PFSK-1 (cell line): Measurements from ENCODE around the gene MYO1E.

Experiments used
- FOXP2 ChIP-seq: optimal IDR thresholded peaks from 2 replicates; pipeline ENCODE3; 2011; ENCODE audit warnings: borderline replicate concordance, control low read depth, inconsistent platforms; ENCODE audit not compliant: insufficient read depth; ENCODE audit errors: extremely low read length, extremely low read depth
- POLR2AphosphoS5 ChIP-seq: IDR thresholded peaks from 2 replicates; pipeline ENCODE4 v1.6.1; 2012; ENCODE audit warnings: low read depth, mild to moderate bottlenecking, control low read depth, low read length, moderate library complexity
- SIN3A ChIP-seq: IDR thresholded peaks from 2 replicates; pipeline ENCODE4 v1.6.1; 2012; ENCODE audit warnings: mild to moderate bottlenecking, low read length, moderate library complexity, borderline replicate concordance; ENCODE audit not compliant: insufficient read depth
- TAF1 ChIP-seq: IDR thresholded peaks from 2 replicates; pipeline ENCODE4 v1.6.1; 2012; ENCODE audit warnings: low read length, control low read depth, borderline replicate concordance; ENCODE audit not compliant: insufficient read depth
- TF ChIP-seq, protein P1 (sequence below), 2 experiments: IDR thresholded peaks; 2 replicates each; pipeline versions ENCODE4 v1.6.1 to v1.8.0; 2011 to 2012; ENCODE audit warnings: low read depth in 2 of 2, low read length in 2 of 2, control low read depth in 1 of 2, inconsistent platforms in 1 of 2, mild to moderate bottlenecking in 1 of 2, moderate library complexity in 1 of 2; ENCODE audit not compliant: insufficient read depth in 1 of 2

Gene MYO1E

DNA sequence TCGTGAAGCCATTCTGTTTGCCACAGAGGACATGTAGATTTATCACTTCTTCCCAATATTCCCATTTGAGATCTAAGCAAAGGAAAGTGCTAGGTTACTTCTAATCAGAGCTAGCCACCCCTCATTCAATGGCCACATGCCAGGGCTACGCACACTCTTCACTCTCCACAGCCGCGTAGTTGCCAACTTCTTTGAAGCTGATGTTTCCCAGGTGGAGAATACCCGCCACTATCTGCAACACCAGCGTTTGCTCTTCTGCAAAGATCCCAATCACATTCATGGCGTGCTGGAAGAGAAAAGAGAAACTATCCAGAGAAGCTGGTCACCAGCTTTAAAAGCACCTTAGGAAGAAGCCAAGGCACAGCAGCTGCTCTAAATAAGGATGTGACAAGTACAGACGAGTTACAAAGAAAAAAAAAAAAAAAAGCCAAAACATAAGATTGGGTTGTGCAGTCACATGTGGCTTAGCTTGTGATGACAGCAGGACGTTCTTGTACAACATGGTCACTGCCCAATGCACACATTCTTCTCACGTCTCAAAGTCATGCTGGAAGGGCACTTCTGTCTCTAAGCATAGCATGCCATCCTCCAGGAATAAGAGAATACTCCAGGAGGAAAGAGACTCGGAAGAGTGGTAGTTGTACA, 149.6 kb downstream of the MYO1E start:
- TF ChIP-seq SIN3A (no peak), TAF1 (no peak), FOXP2 (no peak), POLR2AphosphoS5 (no peak)
- TF ChIP-seq, protein P1, sequence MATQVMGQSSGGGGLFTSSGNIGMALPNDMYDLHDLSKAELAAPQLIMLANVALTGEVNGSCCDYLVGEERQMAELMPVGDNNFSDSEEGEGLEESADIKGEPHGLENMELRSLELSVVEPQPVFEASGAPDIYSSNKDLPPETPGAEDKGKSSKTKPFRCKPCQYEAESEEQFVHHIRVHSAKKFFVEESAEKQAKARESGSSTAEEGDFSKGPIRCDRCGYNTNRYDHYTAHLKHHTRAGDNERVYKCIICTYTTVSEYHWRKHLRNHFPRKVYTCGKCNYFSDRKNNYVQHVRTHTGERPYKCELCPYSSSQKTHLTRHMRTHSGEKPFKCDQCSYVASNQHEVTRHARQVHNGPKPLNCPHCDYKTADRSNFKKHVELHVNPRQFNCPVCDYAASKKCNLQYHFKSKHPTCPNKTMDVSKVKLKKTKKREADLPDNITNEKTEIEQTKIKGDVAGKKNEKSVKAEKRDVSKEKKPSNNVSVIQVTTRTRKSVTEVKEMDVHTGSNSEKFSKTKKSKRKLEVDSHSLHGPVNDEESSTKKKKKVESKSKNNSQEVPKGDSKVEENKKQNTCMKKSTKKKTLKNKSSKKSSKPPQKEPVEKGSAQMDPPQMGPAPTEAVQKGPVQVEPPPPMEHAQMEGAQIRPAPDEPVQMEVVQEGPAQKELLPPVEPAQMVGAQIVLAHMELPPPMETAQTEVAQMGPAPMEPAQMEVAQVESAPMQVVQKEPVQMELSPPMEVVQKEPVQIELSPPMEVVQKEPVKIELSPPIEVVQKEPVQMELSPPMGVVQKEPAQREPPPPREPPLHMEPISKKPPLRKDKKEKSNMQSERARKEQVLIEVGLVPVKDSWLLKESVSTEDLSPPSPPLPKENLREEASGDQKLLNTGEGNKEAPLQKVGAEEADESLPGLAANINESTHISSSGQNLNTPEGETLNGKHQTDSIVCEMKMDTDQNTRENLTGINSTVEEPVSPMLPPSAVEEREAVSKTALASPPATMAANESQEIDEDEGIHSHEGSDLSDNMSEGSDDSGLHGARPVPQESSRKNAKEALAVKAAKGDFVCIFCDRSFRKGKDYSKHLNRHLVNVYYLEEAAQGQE (IDR thresholded peaks at IDR 0.05; ENCODE audit: insufficient read depth in 1 of 2, low read depth in 2 of 2, low read length in 2 of 2) = no peak

DNA sequence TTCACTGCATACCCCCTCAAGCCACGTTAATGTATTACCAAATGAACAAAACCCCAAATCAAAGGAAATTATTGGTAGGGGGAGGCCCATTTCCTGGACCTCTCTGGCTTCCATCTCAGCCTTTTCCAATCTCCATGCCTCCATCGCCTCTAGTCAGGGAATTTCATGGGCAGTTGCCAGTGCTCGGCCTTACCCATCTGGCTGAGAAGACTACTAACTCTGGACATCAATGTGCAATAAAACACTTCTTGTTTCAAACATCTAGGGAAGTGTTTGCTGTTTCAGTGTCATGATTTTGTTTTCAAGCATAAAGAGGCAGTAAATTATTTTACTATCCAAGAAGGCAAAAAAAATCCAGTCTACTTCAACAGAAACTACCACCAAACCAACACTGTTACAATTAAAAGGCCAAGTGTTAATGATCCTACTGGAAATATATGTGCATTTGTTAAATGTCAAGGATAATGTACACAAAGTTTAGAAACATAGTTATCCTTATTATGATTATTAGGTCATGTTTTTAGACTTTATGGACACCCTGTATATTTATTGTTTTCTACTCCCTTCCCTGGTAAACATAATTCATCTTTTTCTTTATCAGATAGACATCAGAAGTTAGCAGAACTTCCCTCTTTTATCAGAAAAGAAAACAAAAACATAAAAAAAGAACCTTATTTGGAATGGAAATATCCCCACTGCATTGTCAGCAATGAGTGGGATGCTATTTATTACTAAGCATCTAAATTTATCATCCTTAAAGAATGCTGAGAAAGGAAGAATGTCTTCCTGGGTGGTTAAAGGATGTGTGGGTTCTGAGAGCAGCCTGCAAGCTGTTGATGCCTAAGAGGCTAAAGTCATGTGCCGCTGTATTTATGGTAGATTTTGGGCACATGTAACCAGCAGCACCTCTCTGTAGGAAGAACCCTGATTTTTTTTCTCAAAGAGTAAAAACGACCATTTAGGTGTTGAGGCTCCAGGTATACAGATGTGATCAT, 150.9 kb downstream of the MYO1E start:
- TF ChIP-seq POLR2AphosphoS5 = no peak
- TF ChIP-seq, protein P1 (IDR thresholded peaks at IDR 0.05; ENCODE audit: insufficient read depth in 1 of 2, low read depth in 2 of 2, low read length in 2 of 2) = no peak
- no peak for TF ChIP-seq FOXP2
- TF ChIP-seq TAF1 = no peak
- TF ChIP-seq SIN3A = no peak

DNA sequence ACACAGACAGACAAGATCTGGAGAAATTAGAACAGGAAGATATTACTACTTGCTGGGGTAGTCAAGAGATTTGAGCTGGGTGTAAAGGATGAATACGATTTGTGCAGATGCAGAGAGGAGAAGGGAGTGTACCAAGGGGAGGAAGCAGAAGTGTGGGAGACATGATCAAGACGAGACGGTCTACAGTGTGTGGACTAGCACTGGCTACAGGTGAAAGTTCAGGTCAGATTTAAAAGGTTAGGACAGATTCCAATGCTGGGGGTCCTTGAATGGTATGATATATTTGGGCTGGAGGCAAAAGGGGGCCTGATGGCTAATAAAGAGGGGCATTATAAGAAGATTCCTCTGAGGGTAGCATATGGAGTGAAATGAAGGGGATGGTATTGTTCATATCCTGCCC, 154.0 kb downstream of the MYO1E start:
- no peak for TF ChIP-seq SIN3A
- TF ChIP-seq, protein P1 (IDR thresholded peaks at IDR 0.05; ENCODE audit: insufficient read depth in 1 of 2, low read depth in 2 of 2, low read length in 2 of 2) = no peak
- no peak for TF ChIP-seq POLR2AphosphoS5
- TF ChIP-seq TAF1 = no peak
- TF ChIP-seq FOXP2 = no peak

DNA sequence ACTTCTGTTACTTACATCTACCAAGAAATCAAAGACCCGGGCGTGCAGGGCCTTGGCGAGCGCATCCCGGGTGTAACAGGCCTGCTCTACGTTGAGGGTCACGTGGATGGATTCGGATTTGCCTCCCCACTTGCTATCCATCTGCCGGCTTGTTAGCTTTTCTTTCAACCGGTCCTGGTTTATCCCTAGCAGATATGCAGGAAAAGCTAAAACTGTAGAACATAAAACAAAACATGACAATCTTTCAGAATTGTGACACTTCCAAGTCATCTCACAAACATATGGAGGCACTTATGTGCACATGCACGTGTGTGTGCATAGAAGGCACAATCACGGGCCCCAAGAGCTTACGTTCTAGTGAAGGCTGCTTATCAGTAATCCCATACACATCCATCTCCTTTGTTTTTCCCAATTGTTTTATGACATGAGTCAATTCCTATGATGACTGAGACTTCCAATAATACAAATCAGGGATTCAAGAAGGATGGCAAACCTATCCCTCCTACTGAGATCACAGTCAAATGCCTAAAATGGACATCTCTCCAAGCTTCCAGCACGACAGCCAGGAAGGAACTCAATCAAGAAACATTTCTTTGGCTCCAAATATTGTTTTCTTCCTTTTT, 154.7 kb downstream of the MYO1E start:
- TF ChIP-seq TAF1 (no peak), FOXP2 (no peak), POLR2AphosphoS5 (no peak), SIN3A (no peak)
- TF ChIP-seq, protein P1 (IDR thresholded peaks at IDR 0.05; ENCODE audit: insufficient read depth in 1 of 2, low read depth in 2 of 2, low read length in 2 of 2) = no peak
